Effector memory CD8-positive, alpha-beta T cell (primary cell): Measurements from ENCODE around the gene ZG16.
"Not testable (repeated sequence)": the region's sequence is repeated elsewhere in the genome, so short reads cannot be mapped to it uniquely, and the experiment has no call there.

Source experiments
- ATAC-seq: fragments of 150-1000 bp; cut with Tn5 transposase; replicated peaks from 2 replicates; pipeline ENCODE4 v1.10.0; 2021; ENCODE audit warnings: mild to moderate bottlenecking, moderate library complexity
- DNase-seq, 3 experiments: peaks; one replicate each; pipeline ENCODE4 v3.0.0; 2021
- H3K27ac Mint-ChIP-seq, 2 donors: one replicate each; pipeline ENCODE4 v1.8.0; 2022; ENCODE audit warnings: mild to moderate bottlenecking in 2 of 2, mixed read lengths in 2 of 2, moderate library complexity in 2 of 2
- H3K27me3 Mint-ChIP-seq, 2 donors: one replicate each; pipeline ENCODE4 v1.8.0; 2022; ENCODE audit warnings: mixed read lengths in 2 of 2
- H3K36me3 Mint-ChIP-seq: one replicate; pipeline ENCODE4 v1.8.0; 2022; ENCODE audit warnings: mild to moderate bottlenecking, moderate library complexity, mixed read lengths; ENCODE audit not compliant: insufficient read depth
- H3K4me1 Mint-ChIP-seq, 2 donors: one replicate each; pipeline ENCODE4 v1.8.0; 2022; ENCODE audit warnings: low read depth in 2 of 2, mixed read lengths in 2 of 2
- H3K4me3 Mint-ChIP-seq, 2 donors: one replicate each; pipeline ENCODE4 v1.8.0; 2022; ENCODE audit warnings: mild to moderate bottlenecking in 2 of 2, mixed read lengths in 2 of 2, moderate library complexity in 2 of 2
- H3K9me3 Mint-ChIP-seq, 2 donors: one replicate each; pipeline ENCODE4 v1.8.0; 2022; ENCODE audit warnings: mixed read lengths in 2 of 2

The ZG16 gene

GRCh38 chr16:29743475-29743826 is 34.6 kb upstream of the ZG16 start:
- Mint-ChIP-seq H3K36me3 (peaks cover 79% of the 10 kb centered on the region), H3K4me1 (peaks cover 70% of the 10 kb centered on the region in 2 donors), H3K27ac (peak overlapping the region; percentile 94 to 97), H3K9me3 (no peaks in the 10 kb centered on the region), H3K4me3 (peak overlapping the region; percentile 87 to 88), H3K27me3 (no peaks in the 10 kb centered on the region)
- DNase-seq: no peak
- no peak for ATAC-seq

- DNase-seq (peak; percentile 56 to 62 (median 58)), ATAC-seq (peak; percentile 30)
- Mint-ChIP-seq H3K27me3 (no peaks in the 10 kb centered on the region), H3K27ac (peak overlapping the region; percentile 94 to 97), H3K9me3 (no peaks in the 10 kb centered on the region), H3K4me1 (peaks cover 69 to 70% of the 10 kb centered on the region in 2 donors), H3K36me3 (peaks cover 76% of the 10 kb centered on the region), H3K4me3 (peak overlapping the region; percentile 87 to 88)
These were observed 34.1 kb upstream of the ZG16 start for GRCh38 chr16:29743827-29744531.

- Mint-ChIP-seq H3K4me1 (peaks cover 66 to 67% of the 10 kb centered on the region in 2 donors), H3K36me3 (peaks cover 73% of the 10 kb centered on the region), H3K27ac (peak overlapping the region; percentile 95 to 97), H3K4me3 (peak overlapping the region; percentile 87 to 88), H3K27me3 (no peaks in the 10 kb centered on the region), H3K9me3 (no peaks in the 10 kb centered on the region)
- ATAC-seq (no peak), DNase-seq (no peak)
These were observed 33.4 kb upstream of the ZG16 start for GRCh38 chr16:29744541-29745101.

- peak; percentile 54 to 63 (median 62) for DNase-seq
- Mint-ChIP-seq H3K36me3 (peaks cover 67% of the 10 kb centered on the region), H3K27me3 (no peaks in the 10 kb centered on the region)
These were observed 32.8 kb upstream of the ZG16 start for GRCh38 chr16:29745121-29745852.

GRCh38 chr16:29745853-29746345 is 32.2 kb upstream of the ZG16 start, which contains the start of gene C16orf54:
TSS of gene C16orf54 (minus strand) at chr16:29745990. CDS start at chr16:29744951, 1,039 bp downstream.
- ATAC-seq (peak; percentile 82), DNase-seq (peak; percentile 93 to 96 (median 94))
- no peaks in the 10 kb centered on the region for H3K27me3 Mint-ChIP-seq
- H3K4me1 Mint-ChIP-seq: peaks cover 54% of the 10 kb centered on the region in 2 donors
- H3K27ac Mint-ChIP-seq: peak within 1 kb of the TSS; percentile 95 to 97
- H3K36me3 Mint-ChIP-seq: peaks cover 61% of the 10 kb centered on the region
- peak within 1 kb of the TSS; percentile 87 to 88 for H3K4me3 Mint-ChIP-seq
- H3K9me3 Mint-ChIP-seq: no peaks in the 10 kb centered on the region

More at GRCh38 chr16:29745121-29745852, 32.8 kb upstream of the ZG16 start:
- peak overlapping the region; percentile 95 to 97 for H3K27ac Mint-ChIP-seq
- peak overlapping the region; percentile 87 to 88 for H3K4me3 Mint-ChIP-seq
- H3K9me3 Mint-ChIP-seq: no peaks in the 10 kb centered on the region
- peaks cover 60% of the 10 kb centered on the region in 2 donors for H3K4me1 Mint-ChIP-seq
- peak; percentile 56 for ATAC-seq

GRCh38 chr16:29746518-29746917 is 31.5 kb upstream of the ZG16 start:
- Mint-ChIP-seq H3K27ac (peak overlapping the region; percentile 95 to 97), H3K36me3 (peaks cover 55% of the 10 kb centered on the region), H3K4me1 (peaks cover 48% of the 10 kb centered on the region in 2 donors), H3K4me3 (peak overlapping the region; percentile 87 to 88)
- not testable (repeated sequence) for ATAC-seq, H3K27me3 Mint-ChIP-seq, H3K9me3 Mint-ChIP-seq, DNase-seq

GRCh38 chr16:29747947-29748759 is 29.9 kb upstream of the ZG16 start:
- Mint-ChIP-seq H3K27ac (peak overlapping the region; percentile 41 to 95), H3K4me3 (no peak overlapping the region), H3K36me3 (peaks cover 38% of the 10 kb centered on the region), H3K4me1 (peaks cover 32 to 37% of the 10 kb centered on the region in 2 donors), H3K9me3 (no peaks in the 10 kb centered on the region), H3K27me3 (no peaks in the 10 kb centered on the region)
- DNase-seq: no peak
- no peak for ATAC-seq

- ATAC-seq, DNase-seq, H3K4me3 Mint-ChIP-seq, H3K9me3 Mint-ChIP-seq, H3K27me3 Mint-ChIP-seq: not testable (repeated sequence)
- peaks cover 26 to 31% of the 10 kb centered on the region in 2 donors for H3K4me1 Mint-ChIP-seq
- H3K36me3 Mint-ChIP-seq: peaks cover 32% of the 10 kb centered on the region
- H3K27ac Mint-ChIP-seq: peak overlapping the region in 1 of 2 donors; percentile 41
These were observed 29.3 kb upstream of the ZG16 start for GRCh38 chr16:29748760-29749149.

GRCh38 chr16:29753516-29753915 is 24.5 kb upstream of the ZG16 start:
- Mint-ChIP-seq H3K27me3 (no peaks in the 10 kb centered on the region), H3K27ac (no peak overlapping the region), H3K4me3 (no peak overlapping the region), H3K36me3 (peaks cover 3% of the 10 kb centered on the region), H3K9me3 (no peaks in the 10 kb centered on the region), H3K4me1 (peaks cover 10 to 14% of the 10 kb centered on the region in 2 donors)
- ATAC-seq (no peak), DNase-seq (no peak)

GRCh38 chr16:29756654-29757053 is 21.4 kb upstream of the ZG16 start:
- DNase-seq: no peak
- peaks cover 3% of the 10 kb centered on the region for H3K36me3 Mint-ChIP-seq
- H3K9me3 Mint-ChIP-seq: no peaks in the 10 kb centered on the region
- H3K27me3 Mint-ChIP-seq: no peaks in the 10 kb centered on the region
- H3K27ac Mint-ChIP-seq: peak overlapping the region in 1 of 2 donors; percentile 25
- H3K4me1 Mint-ChIP-seq: peaks cover 5 to 8% of the 10 kb centered on the region in 2 donors
- no peak overlapping the region for H3K4me3 Mint-ChIP-seq
- no peak for ATAC-seq

GRCh38 chr16:29757086-29757485 is 21.0 kb upstream of the ZG16 start:
- peak overlapping the region in 1 of 2 donors; percentile 25 for H3K27ac Mint-ChIP-seq
- not testable (repeated sequence) for H3K36me3 Mint-ChIP-seq, H3K4me3 Mint-ChIP-seq, ATAC-seq, H3K4me1 Mint-ChIP-seq, DNase-seq, H3K9me3 Mint-ChIP-seq, H3K27me3 Mint-ChIP-seq

GRCh38 chr16:29757950-29758466 is 20.0 kb upstream of the ZG16 start:
- ATAC-seq: no peak
- peaks cover 5 to 8% of the 10 kb centered on the region in 2 donors for H3K4me1 Mint-ChIP-seq
- no peak overlapping the region for H3K4me3 Mint-ChIP-seq
- DNase-seq: no peak
- no peak overlapping the region for H3K27ac Mint-ChIP-seq
- H3K36me3 Mint-ChIP-seq: peaks cover 3% of the 10 kb centered on the region
- H3K27me3 Mint-ChIP-seq: no peaks in the 10 kb centered on the region
- H3K9me3 Mint-ChIP-seq: no peaks in the 10 kb centered on the region
